K562 (cell line): Measurements from ENCODE around the gene TCAF1.
"Not testable (repeated sequence)": the region's sequence is repeated elsewhere in the genome, so short reads cannot be mapped to it uniquely, and the experiment has no call there.

Experiments used
- EHMT2 ChIP-seq: fragments of 450-650 bp; IDR thresholded peaks from 2 replicates; pipeline ENCODE4 v1.6.1; 2018; ENCODE audit warnings: antibody characterized with exemption
- GATAD2A ChIP-seq: fragments of 450-650 bp; IDR thresholded peaks from 2 replicates; pipeline ENCODE4 v1.6.1; 2017
- L3MBTL2 ChIP-seq: fragments of 450-650 bp; IDR thresholded peaks from 2 replicates; pipeline ENCODE4 v1.6.1; 2016; ENCODE audit warnings: mild to moderate bottlenecking, moderate library complexity
- POLR2AphosphoS2 ChIP-seq: IDR thresholded peaks from 2 replicates; pipeline ENCODE4 v1.6.1; 2012; ENCODE audit warnings: low read length, improper control_type of control experiment
- SMC3 ChIP-seq: conservative IDR thresholded peaks from 2 replicates; pipeline ENCODE4 v1.6.1; 2011; ENCODE audit warnings: low read depth, low read length, improper control_type of control experiment; ENCODE audit not compliant: insufficient read depth
- THRAP3 ChIP-seq: fragments of 450-650 bp; IDR thresholded peaks from 2 replicates; pipeline ENCODE4 v1.6.1; 2016; ENCODE audit warnings: mild to moderate bottlenecking, inconsistent platforms, borderline replicate concordance
- TF ChIP-seq, protein P1 (sequence below), 3 experiments: IDR thresholded peaks in 2 of 3; conservative IDR thresholded peaks in 1 of 3; 2 replicates each; pipeline ENCODE4 v1.5.1; 2011 to 2012; ENCODE audit warnings: low read length in 3 of 3, mild to moderate bottlenecking in 3 of 3, control low read depth in 2 of 3, improper control_type of control experiment in 1 of 3, inconsistent platforms in 1 of 3, low read depth in 1 of 3, mixed read lengths in 1 of 3, moderate library complexity in 1 of 3; ENCODE audit not compliant: insufficient read depth in 2 of 3

DNA sequence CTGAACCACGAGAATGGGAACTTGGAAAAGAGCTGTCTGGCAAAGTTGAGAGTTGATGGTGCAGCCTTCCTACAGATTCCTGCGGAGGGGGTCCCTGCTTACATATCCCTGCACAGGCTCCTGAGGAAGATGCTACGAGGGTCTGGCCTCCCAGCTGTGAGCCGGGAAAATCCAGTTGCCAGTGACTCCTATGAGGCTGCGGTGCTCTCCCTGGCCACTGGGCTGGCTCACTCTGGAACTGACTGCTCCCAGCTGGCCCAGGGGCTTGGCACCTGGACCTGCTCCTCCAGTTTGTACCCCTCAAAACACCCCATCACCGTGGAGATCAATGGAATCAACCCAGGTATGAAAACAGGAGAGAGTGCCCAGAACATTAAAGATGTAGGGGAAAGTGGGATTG, 91.3 kb downstream of the TCAF1 start:
- TF ChIP-seq, protein P1, sequence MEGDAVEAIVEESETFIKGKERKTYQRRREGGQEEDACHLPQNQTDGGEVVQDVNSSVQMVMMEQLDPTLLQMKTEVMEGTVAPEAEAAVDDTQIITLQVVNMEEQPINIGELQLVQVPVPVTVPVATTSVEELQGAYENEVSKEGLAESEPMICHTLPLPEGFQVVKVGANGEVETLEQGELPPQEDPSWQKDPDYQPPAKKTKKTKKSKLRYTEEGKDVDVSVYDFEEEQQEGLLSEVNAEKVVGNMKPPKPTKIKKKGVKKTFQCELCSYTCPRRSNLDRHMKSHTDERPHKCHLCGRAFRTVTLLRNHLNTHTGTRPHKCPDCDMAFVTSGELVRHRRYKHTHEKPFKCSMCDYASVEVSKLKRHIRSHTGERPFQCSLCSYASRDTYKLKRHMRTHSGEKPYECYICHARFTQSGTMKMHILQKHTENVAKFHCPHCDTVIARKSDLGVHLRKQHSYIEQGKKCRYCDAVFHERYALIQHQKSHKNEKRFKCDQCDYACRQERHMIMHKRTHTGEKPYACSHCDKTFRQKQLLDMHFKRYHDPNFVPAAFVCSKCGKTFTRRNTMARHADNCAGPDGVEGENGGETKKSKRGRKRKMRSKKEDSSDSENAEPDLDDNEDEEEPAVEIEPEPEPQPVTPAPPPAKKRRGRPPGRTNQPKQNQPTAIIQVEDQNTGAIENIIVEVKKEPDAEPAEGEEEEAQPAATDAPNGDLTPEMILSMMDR (IDR thresholded peaks at IDR 0.05 in 2 of 3, conservative IDR thresholded peaks at IDR 0.05 in 1 of 3; ENCODE audit: insufficient read depth in 2 of 3, low read depth in 1 of 3, low read length in 3 of 3): not testable (repeated sequence)
- not testable (repeated sequence) for TF ChIP-seq EHMT2, POLR2AphosphoS2, THRAP3, GATAD2A, L3MBTL2, SMC3
